Central memory CD8-positive, alpha-beta T cell (primary cell): ENCODE data around the gene CAB39L.

Experiments used
- ATAC-seq: fragments of 150-1000 bp; cut with Tn5 transposase; replicated peaks from 2 replicates; pipeline ENCODE4 v1.10.0; 2022; ENCODE audit warnings: mild to moderate bottlenecking, moderate FRiP score, moderate number of reproducible peaks; ENCODE audit not compliant: poor library complexity, severe bottlenecking; ENCODE audit errors: extremely low read depth
- DNase-seq, 2 donors: peaks; one replicate each; pipeline ENCODE4 v3.0.0; 2021; ENCODE audit warnings: low spot score in 2 of 2
- H3K27ac Mint-ChIP-seq: one replicate; pipeline ENCODE4 v1.8.0; 2022; ENCODE audit warnings: low read depth, mild to moderate bottlenecking, moderate library complexity, mixed read lengths
- H3K27me3 Mint-ChIP-seq: one replicate; pipeline ENCODE4 v1.8.0; 2022; ENCODE audit warnings: mixed read lengths
- H3K36me3 Mint-ChIP-seq: one replicate; pipeline ENCODE4 v1.8.0; 2022; ENCODE audit warnings: mild to moderate bottlenecking, moderate library complexity, mixed read lengths; ENCODE audit not compliant: insufficient read depth
- H3K4me1 Mint-ChIP-seq: one replicate; pipeline ENCODE4 v1.8.0; 2022; ENCODE audit warnings: mixed read lengths
- H3K4me3 Mint-ChIP-seq: one replicate; pipeline ENCODE4 v1.8.0; 2022; ENCODE audit warnings: mild to moderate bottlenecking, moderate library complexity, mixed read lengths
- H3K9me3 Mint-ChIP-seq: one replicate; pipeline ENCODE4 v1.8.0; 2022; ENCODE audit warnings: mixed read lengths

The CAB39L gene

DNA sequence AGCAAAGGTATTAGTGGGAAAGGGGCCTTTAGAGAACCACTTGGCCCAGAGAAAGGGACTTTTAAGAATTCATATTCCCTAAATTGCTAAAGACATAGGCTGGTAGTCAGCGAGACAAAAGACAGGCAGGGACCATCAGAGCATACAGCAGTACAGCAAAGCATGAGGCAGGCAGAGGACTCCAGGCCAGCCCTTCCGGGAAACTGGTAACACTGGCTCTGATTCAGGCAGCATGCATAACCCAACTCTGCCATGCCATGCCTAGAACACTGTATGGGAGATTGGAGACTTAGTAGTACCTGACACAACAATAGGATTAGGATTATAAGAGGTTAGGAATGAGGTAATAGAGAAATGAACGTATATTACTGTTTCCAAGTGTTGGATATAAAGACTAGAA, 34.9 kb downstream of the CAB39L start:
- H3K27me3 Mint-ChIP-seq: no peaks in the 10 kb centered on the region
- H3K9me3 Mint-ChIP-seq: peaks cover 16% of the 10 kb centered on the region
- ATAC-seq: no peak
- no peaks in the 10 kb centered on the region for H3K4me1 Mint-ChIP-seq
- H3K36me3 Mint-ChIP-seq: peaks cover 3% of the 10 kb centered on the region
- no peak overlapping the region for H3K27ac Mint-ChIP-seq
- DNase-seq: no peak
- no peak overlapping the region for H3K4me3 Mint-ChIP-seq

DNA sequence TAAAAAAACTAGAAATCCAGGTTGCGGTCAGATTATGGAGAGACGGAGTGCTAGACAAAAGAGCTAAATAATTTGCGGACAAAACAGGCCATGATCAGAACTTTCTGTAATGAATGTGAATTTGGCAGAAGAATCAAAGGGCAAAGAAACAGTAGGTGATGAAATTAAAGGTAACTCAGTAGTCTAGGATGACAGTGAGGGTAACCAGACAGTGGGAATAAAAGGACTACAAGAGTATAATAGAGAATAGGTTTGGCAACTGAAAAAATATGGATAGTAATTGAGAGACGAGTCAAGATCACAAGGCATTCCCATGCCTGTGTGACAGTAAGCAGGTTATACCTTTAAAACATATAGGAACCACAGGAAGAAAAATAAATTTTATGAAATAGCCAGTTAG, 35.9 kb downstream of the CAB39L start:
- H3K9me3 Mint-ChIP-seq: peaks cover 22% of the 10 kb centered on the region
- H3K27me3 Mint-ChIP-seq: no peaks in the 10 kb centered on the region
- ATAC-seq: no peak
- H3K4me1 Mint-ChIP-seq: no peaks in the 10 kb centered on the region
- H3K27ac Mint-ChIP-seq: no peak overlapping the region
- H3K36me3 Mint-ChIP-seq: peaks cover 4% of the 10 kb centered on the region
- H3K4me3 Mint-ChIP-seq: no peak overlapping the region
- DNase-seq: no peak

DNA sequence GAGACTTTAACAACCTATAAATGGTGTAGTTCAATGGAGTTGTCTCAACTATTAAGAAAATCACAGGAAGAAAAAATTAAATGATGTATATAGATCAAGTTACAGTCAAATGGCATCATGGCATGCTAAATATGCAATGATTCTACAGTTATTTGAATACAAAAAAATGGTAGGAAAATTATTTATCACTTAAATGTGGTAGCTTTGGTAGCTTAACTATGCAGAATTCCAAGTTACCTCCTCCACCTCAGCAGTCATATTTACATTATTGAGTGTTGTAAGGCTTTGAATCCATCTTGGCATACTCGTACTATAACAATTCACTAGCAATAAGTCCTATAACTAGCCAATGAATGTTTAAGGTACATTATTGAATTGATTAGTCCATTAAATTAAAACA, 36.8 kb downstream of the CAB39L start:
- Mint-ChIP-seq H3K27me3 (no peaks in the 10 kb centered on the region), H3K4me3 (no peak overlapping the region), H3K9me3 (peaks cover 22% of the 10 kb centered on the region), H3K27ac (no peak overlapping the region), H3K36me3 (peaks cover 4% of the 10 kb centered on the region), H3K4me1 (no peaks in the 10 kb centered on the region)
- ATAC-seq (no peak), DNase-seq (no peak)

DNA sequence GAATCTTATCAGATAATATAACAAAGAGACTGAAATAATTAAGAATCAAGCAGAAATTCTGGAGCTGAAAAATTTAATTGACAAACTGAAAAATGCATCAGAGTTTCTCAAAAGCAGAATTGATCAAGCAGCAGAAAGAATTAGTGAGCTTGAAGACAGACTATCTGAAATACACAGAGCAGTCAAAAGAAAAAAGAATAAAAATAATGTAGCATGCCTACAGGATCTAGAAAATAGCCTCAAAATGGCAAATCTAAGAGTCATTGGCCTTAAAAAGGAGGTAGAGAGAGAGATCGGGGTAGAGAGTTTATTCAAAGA, 39.2 kb downstream of the CAB39L start:
- no peaks in the 10 kb centered on the region for H3K27me3 Mint-ChIP-seq
- no peak overlapping the region for H3K4me3 Mint-ChIP-seq
- H3K27ac Mint-ChIP-seq: no peak overlapping the region
- no peaks in the 10 kb centered on the region for H3K4me1 Mint-ChIP-seq
- ATAC-seq (no peak), DNase-seq (no peak)
- H3K9me3 Mint-ChIP-seq: peaks cover 22% of the 10 kb centered on the region
- H3K36me3 Mint-ChIP-seq: peaks cover 4% of the 10 kb centered on the region

DNA sequence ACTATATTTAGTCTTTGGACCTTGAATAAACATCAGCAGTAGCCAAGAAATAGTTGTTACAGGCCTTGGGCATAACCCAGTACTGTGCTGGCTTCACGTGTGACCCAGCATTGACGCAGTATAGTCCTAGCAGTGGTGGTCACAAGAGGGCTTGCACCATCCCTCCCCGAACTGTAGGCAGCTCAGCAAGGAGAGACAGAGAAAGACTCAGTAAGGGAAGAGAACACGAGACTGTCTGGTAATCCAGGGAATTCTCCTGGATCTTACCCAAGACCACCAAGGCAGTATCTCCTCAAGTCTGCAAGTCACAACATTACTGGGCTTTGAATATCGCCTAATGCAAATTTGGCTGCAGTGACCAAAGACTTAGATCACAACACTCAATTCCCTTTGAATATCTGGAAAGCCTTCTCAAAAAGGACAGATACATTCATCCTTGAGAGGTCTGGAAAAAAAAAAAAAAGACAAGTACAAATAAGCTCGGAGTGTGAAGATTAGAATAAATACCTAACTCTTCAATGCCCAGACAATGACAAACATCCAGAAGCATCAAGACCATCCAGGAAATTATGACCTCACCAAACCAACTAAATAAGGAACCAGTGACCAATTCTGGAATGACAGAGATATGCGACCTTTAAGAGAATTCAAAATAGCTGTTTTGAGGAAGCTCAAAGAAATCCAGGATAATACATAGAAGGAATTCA, 39.7 kb downstream of the CAB39L start:
- ATAC-seq (no peak), DNase-seq (no peak)
- Mint-ChIP-seq H3K27ac (no peak overlapping the region), H3K36me3 (peaks cover 4% of the 10 kb centered on the region), H3K9me3 (peaks cover 22% of the 10 kb centered on the region), H3K4me1 (no peaks in the 10 kb centered on the region), H3K27me3 (no peaks in the 10 kb centered on the region), H3K4me3 (no peak overlapping the region)

DNA sequence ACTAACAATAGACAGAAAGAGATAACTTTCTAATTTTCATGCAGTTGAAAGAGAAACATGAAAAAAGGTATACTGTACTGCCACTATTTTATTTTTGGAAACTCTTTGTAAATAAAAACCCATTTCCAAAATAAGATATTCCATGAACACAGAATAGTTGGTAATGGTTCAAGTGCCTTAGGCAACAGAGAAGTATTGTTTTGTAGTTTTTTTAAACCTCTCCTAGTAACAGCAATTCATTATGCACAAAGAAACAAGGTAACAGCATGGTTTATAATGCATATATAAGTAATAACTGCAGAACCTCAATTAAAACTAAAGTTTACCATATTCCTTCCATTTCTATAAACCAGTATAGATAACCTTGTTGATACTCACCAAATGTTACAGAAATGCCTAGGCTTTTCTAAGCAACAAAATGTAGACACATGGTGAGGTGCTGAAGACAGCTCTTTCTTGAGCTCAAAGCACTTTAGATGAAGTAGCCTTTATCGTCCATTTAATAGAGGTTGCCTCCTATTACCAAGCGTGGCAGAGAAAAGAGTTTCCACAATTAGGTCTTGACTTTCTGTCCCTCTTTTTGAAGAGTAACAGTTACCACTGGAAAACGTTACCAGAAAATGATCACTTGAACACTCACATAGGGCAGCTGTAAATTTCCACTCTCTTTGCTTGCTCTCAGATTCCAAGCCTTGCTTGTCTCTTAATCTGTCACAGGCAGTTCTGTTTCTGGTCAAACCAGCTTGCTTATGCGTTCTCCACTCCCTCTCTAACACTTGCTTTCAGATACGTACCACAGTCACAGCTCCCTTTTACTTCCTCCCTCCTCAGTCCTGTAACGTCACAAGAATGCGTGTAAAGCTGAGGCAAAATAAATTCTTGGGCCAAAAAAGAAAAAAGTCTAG, 42.9 kb downstream of the CAB39L start:
- Mint-ChIP-seq H3K4me1 (no peaks in the 10 kb centered on the region), H3K36me3 (peaks cover 4% of the 10 kb centered on the region), H3K27ac (no peak overlapping the region), H3K27me3 (no peaks in the 10 kb centered on the region), H3K9me3 (peaks cover 22% of the 10 kb centered on the region), H3K4me3 (no peak overlapping the region)
- DNase-seq (no peak), ATAC-seq (no peak)

DNA sequence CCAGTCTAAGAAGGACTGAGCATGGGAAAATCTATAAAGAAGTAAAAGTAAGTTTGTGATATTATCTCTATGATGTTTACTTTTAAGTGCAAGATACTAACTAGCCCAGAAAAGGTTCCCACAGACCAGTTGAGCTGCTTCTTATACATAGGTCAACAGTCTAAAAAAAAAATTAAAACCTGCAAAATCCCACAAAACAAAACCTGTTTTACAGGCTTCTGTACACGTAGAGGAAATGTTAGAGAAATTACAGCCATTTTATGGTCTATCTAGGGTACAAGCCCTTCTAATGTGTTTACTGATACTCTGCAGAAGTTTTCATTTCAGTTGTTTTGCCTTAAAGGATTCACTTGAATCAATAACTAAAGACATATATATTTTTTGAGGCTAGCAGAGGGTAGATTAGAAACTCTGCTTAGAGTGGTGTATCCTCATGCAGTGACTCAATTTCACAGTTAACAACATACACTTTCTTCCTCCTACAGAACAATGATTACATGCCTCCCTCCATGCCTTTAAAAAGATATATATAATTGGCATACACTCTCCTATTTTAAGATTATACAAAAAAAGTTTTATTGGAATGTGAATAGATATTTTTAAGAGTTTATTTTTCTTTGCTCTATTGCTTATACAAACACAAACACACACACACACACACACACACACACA, 43.9 kb downstream of the CAB39L start:
- Mint-ChIP-seq H3K27ac (no peak overlapping the region), H3K9me3 (peaks cover 12% of the 10 kb centered on the region), H3K36me3 (peaks cover 4% of the 10 kb centered on the region), H3K4me1 (no peaks in the 10 kb centered on the region), H3K4me3 (no peak overlapping the region), H3K27me3 (no peaks in the 10 kb centered on the region)
- DNase-seq (no peak), ATAC-seq (no peak)

DNA sequence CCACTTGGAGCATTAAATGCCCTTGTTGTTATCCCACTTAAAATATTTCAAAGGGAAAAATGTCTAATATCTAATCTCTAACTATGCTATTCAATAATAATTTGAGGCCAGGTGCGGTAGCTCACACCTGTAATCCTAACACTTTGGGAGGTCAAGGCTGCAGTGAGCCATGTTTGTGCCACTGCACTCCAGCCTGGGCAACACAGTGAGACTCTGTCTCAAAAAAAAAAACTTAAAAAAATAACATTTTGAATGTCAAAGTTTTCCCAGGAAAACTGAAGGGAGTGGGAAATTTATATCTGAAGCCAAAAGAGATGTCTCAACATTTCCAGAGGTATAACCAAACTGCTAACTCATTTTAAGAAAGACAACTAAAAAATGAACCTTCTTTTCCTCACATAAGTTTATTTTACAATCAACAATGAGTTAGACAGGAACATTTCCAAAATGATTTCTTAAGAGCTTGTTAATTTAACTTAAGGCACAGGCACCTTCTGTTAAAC, 47.9 kb downstream of the CAB39L start:
- DNase-seq (no peak), ATAC-seq (no peak)
- Mint-ChIP-seq H3K36me3 (no peaks in the 10 kb centered on the region), H3K4me1 (no peaks in the 10 kb centered on the region), H3K9me3 (no peaks in the 10 kb centered on the region), H3K4me3 (no peak overlapping the region), H3K27me3 (no peaks in the 10 kb centered on the region), H3K27ac (no peak overlapping the region)

DNA sequence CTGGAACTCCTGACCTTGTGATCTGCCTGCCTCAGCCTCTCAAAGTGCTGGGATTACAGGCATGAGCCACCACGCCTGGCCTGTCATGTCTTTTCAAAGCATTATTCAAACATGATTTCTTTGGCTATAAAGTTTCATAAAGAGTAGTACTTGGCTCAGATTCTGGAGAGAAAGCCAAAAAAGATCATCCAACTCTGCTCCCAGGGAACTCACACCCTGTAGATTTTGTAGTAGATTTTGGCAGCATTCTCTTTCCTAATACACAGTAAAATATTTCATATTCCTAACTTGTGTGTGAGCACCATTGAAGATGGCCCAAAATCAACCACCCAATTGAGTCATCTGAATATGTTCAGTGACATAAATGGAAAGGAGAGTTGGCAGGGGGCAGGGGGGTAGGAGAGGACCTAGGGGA, 48.4 kb downstream of the CAB39L start:
- no peaks in the 10 kb centered on the region for H3K36me3 Mint-ChIP-seq
- no peak overlapping the region for H3K4me3 Mint-ChIP-seq
- DNase-seq (no peak), ATAC-seq (no peak)
- H3K27me3 Mint-ChIP-seq: no peaks in the 10 kb centered on the region
- H3K9me3 Mint-ChIP-seq: no peaks in the 10 kb centered on the region
- no peak overlapping the region for H3K27ac Mint-ChIP-seq
- no peaks in the 10 kb centered on the region for H3K4me1 Mint-ChIP-seq

DNA sequence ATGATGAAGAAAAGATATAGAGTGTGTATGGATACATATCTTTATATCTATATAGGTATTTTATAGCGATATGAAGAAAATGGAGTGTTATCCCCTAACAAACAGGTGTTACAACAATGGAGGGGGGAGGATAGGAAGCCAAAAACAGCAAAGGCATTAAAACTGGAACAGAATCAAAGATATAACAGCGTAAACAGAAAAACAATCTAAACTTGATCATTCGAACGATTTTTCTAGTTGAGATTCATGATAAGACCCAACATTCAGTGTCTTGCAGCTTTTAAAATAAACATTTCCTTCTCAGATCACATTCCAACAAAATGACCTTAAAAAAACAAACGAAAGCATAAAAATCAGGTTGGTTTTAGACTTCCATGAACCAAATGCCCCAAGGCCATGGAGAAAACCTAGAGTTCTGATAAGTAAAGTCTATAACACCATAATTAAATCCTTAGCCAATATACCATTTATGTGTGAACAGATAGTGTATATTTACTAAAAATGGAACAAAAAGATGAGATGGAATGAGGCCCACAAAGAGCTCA, 55.7 kb downstream of the CAB39L start:
- DNase-seq (no peak), ATAC-seq (no peak)
- no peaks in the 10 kb centered on the region for H3K4me1 Mint-ChIP-seq
- H3K4me3 Mint-ChIP-seq: no peak overlapping the region
- no peaks in the 10 kb centered on the region for H3K36me3 Mint-ChIP-seq
- H3K27me3 Mint-ChIP-seq: no peaks in the 10 kb centered on the region
- no peaks in the 10 kb centered on the region for H3K9me3 Mint-ChIP-seq
- no peak overlapping the region for H3K27ac Mint-ChIP-seq

DNA sequence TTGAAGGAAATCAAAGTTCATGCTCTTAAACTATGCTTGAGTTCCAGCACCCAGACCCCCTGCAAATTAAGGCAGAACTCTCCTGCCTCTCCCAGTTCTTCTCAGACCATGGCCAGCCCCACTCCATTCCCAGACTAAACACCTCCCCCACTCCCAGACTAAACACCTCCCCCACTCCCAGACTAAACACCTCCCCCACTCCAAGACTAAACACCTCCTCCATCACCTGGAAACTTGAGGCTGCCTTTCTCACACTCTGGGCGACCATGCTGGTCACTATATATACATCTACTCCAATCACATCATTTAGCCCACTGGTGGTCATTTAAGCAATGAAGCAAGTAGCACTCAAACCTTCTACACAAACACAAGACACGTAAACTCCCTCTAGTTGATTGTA, 57.2 kb downstream of the CAB39L start:
- no peaks in the 10 kb centered on the region for H3K9me3 Mint-ChIP-seq
- no peaks in the 10 kb centered on the region for H3K36me3 Mint-ChIP-seq
- ATAC-seq: no peak
- H3K4me3 Mint-ChIP-seq: no peak overlapping the region
- H3K27ac Mint-ChIP-seq: no peak overlapping the region
- no peak for DNase-seq
- no peaks in the 10 kb centered on the region for H3K4me1 Mint-ChIP-seq
- H3K27me3 Mint-ChIP-seq: no peaks in the 10 kb centered on the region

DNA sequence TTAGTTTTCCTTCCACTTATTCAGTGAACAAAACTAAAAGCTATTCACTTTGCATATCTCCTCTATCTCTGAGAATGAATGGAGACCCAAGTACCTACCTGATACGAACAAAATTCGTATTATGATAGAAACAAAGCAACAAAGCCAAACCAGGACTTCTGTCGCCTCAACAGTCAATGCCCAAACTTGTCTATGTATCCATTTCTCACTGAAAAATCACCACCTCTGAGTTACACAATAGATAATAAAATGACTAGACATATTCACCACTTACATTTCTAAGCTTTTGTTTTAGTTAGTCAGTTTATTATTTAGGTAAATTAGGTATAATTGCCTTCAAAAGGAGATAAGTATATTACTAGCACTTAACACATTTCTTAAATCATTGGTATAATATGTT, 67.7 kb downstream of the CAB39L start:
- Mint-ChIP-seq H3K4me3 (no peak overlapping the region), H3K27me3 (no peaks in the 10 kb centered on the region), H3K4me1 (peaks cover 15% of the 10 kb centered on the region), H3K9me3 (no peaks in the 10 kb centered on the region), H3K36me3 (no peaks in the 10 kb centered on the region), H3K27ac (no peak overlapping the region)
- no peak for ATAC-seq
- no peak for DNase-seq
